HepG2 (cell line): ENCODE measurements around the gene P4HTM. TPM values are rescaled to one million over a fixed set of nuclear protein-coding genes. Genes with fewer than 3 reads are reported as not detected.

Source experiments
- ATAC-seq: fragments of 200-7000 bp; cut with Tn5 transposase; 3 replicates; pipeline ENCODE4 v1.9.1; 2020; ENCODE audit warnings: mild to moderate bottlenecking, moderate library complexity
- BruUV-seq: library from RNA; stranded (reverse); fragments of 400-500 nt; replicated peaks from 2 replicates; lab custom pipeline; 2021; lab: Mats Ljungman, UMichigan
- CTCF ChIA-PET: fragments of 300-600 bp; formaldehyde crosslinking; extraction: SDS; loops from one replicate; lab custom pipeline; 2021; ENCODE audit warnings: low total read pairs, inconsistent platforms, low intra/inter-chr PET ratio; lab: Yijun Ruan, JAX
- POLR2A ChIA-PET: fragments of 350-600 bp; sonication (Branson Sonifier 250); formaldehyde crosslinking; loops from one replicate; lab custom pipeline; 2020; ENCODE audit warnings: antibody characterized with exemption, inconsistent platforms; lab: Yijun Ruan, JAX
- DNase-seq: peaks from one replicate; pipeline ENCODE4 v3.0.0-alpha.2; 2015; ENCODE audit warnings: low spot score
- FAIRE-seq: peaks from 3 replicates; lab custom pipeline; 2011; peaks lifted over from hg19 to GRCh38; lab: Jason Lieb, UNC
- H2AFZ ChIP-seq: one replicate; pipeline ENCODE4 v1.6.1; 2011; ENCODE audit warnings: low read length, inconsistent platforms
- H3K27ac ChIP-seq: fragments of 300-600 bp; 3 replicates; pipeline ENCODE4 v1.8.0; 2011; ENCODE audit warnings: mixed run types, mild to moderate bottlenecking, mixed read lengths, low read length, inconsistent platforms; ENCODE audit not compliant: insufficient read depth; ENCODE audit errors: extremely low read length
- H3K27me3 ChIP-seq, 2 experiments: fragments of 200-600 bp in 1 of 2; 2 replicates in 1 of 2; 3 replicates in 1 of 2; pipeline versions ENCODE4 v1.6.0 to v1.8.0; 2011; ENCODE audit warnings: low read length in 2 of 2, mild to moderate bottlenecking in 2 of 2, moderate library complexity in 2 of 2, inconsistent platforms in 1 of 2; ENCODE audit not compliant: insufficient read depth in 2 of 2, control insufficient read depth in 1 of 2
- H3K36me3 ChIP-seq, 2 experiments: fragments of 200-600 bp in 1 of 2; replicated peaks in 1 of 2; 2 replicates in 1 of 2; 3 replicates in 1 of 2; pipeline versions ENCODE4 v1.5.1 to v1.8.0; 2011; ENCODE audit warnings: low read length in 2 of 2, inconsistent platforms in 1 of 2; ENCODE audit not compliant: insufficient read depth in 2 of 2, control insufficient read depth in 1 of 2
- H3K4me1 ChIP-seq: 2 replicates; pipeline ENCODE4 v1.5.1; 2012; ENCODE audit warnings: low read length, inconsistent platforms; ENCODE audit not compliant: insufficient read depth
- H3K4me2 ChIP-seq: 2 replicates; pipeline ENCODE4 v1.6.0; 2011; ENCODE audit warnings: low read depth, low read length, inconsistent platforms
- H3K4me3 ChIP-seq, 3 experiments: fragments of 200-600 bp in 1 of 3; sonication (generic), shearing (Covaris generic) in 1 of 3; replicated peaks in 1 of 3; 2 replicates each; pipeline ENCODE4 v1.5.1; 2011 to 2016; ENCODE audit warnings: low read length in 3 of 3, inconsistent platforms in 2 of 3, low read depth in 2 of 3, mild to moderate bottlenecking in 2 of 3, control low read depth in 1 of 3, mixed read lengths in 1 of 3; ENCODE audit not compliant: insufficient read depth in 1 of 3
- H3K79me2 ChIP-seq: one replicate; pipeline ENCODE4 v1.6.1; 2011; ENCODE audit warnings: low read length, inconsistent platforms; ENCODE audit not compliant: insufficient read depth
- H3K9ac ChIP-seq: 2 replicates; pipeline ENCODE4 v1.6.0; 2011; ENCODE audit warnings: mild to moderate bottlenecking, low read depth, low read length, inconsistent platforms; ENCODE audit not compliant: insufficient read depth
- H3K9me3 ChIP-seq: 2 replicates; pipeline ENCODE4 v1.5.1; 2012; ENCODE audit warnings: mild to moderate bottlenecking, low read length
- H4K20me1 ChIP-seq: 2 replicates; pipeline ENCODE4 v1.6.0; 2011; ENCODE audit warnings: inconsistent platforms, mild to moderate bottlenecking, low read length, moderate library complexity; ENCODE audit not compliant: insufficient read depth
- HCFC1 ChIP-seq: fragments of 150-350 bp; IDR thresholded peaks from 2 replicates; pipeline ENCODE4 v1.6.1; 2014; ENCODE audit warnings: low read depth, low read length
- IRF2 ChIP-seq: IDR thresholded peaks from 2 replicates; pipeline ENCODE4 v1.6.1; 2018; ENCODE audit warnings: missing genetic modification reagents, missing compliant biosample characterization
- ONECUT2 ChIP-seq: sonication (generic); formaldehyde crosslinking; IDR thresholded peaks from 2 replicates; pipeline ENCODE4 v1.4.0; 2020; ENCODE audit warnings: missing genetic modification reagents
- PHF21A ChIP-seq: sonication (generic); formaldehyde crosslinking; IDR thresholded peaks from 2 replicates; pipeline ENCODE4 v1.5.0; 2020; ENCODE audit warnings: mild to moderate bottlenecking, missing genetic modification reagents
- SIX4 ChIP-seq: sonication (generic); formaldehyde crosslinking; IDR thresholded peaks from 2 replicates; pipeline ENCODE4 v1.4.0; 2020; ENCODE audit warnings: missing genetic modification reagents
- SNAPC2 ChIP-seq: sonication (generic); formaldehyde crosslinking; IDR thresholded peaks from 2 replicates; pipeline ENCODE4 v1.8.1; 2022; ENCODE audit warnings: mild to moderate bottlenecking, missing genetic modification reagents
- TCF7L2 ChIP-seq: IDR thresholded peaks from 2 replicates; pipeline ENCODE4 v1.6.1; 2011; ENCODE audit warnings: mild to moderate bottlenecking, low read depth, low read length, moderate library complexity
- TP53 ChIP-seq: sonication (generic); formaldehyde crosslinking; conservative IDR thresholded peaks from 2 replicates; pipeline ENCODE4 v1.4.0; 2020; ENCODE audit warnings: missing genetic modification reagents
- ZMYM4 ChIP-seq: sonication (generic); formaldehyde crosslinking; IDR thresholded peaks from 2 replicates; pipeline ENCODE4 v1.8.1; 2023; ENCODE audit warnings: mild to moderate bottlenecking, missing genetic modification reagents
- ZNF432 ChIP-seq: sonication (generic); formaldehyde crosslinking; IDR thresholded peaks from 2 replicates; pipeline ENCODE4 v1.5.0; 2020; ENCODE audit warnings: missing genetic modification reagents, mild to moderate bottlenecking, borderline replicate concordance
- ZNF468 ChIP-seq: sonication (generic); formaldehyde crosslinking; IDR thresholded peaks from 2 replicates; pipeline ENCODE4 v1.8.0; 2022; ENCODE audit warnings: mild to moderate bottlenecking, moderate library complexity, missing genetic modification reagents
- ZNF496 ChIP-seq: sonication (generic); formaldehyde crosslinking; IDR thresholded peaks from 2 replicates; pipeline ENCODE4 v1.8.1; 2023; ENCODE audit warnings: mild to moderate bottlenecking, moderate library complexity, missing genetic modification reagents; ENCODE audit not compliant: insufficient replicate concordance
- ZNF549 ChIP-seq: sonication (generic); formaldehyde crosslinking; IDR thresholded peaks from 2 replicates; pipeline ENCODE4 v1.5.0; 2020; ENCODE audit warnings: missing genetic modification reagents
- ZNF563 ChIP-seq: sonication (generic); formaldehyde crosslinking; IDR thresholded peaks from 2 replicates; pipeline ENCODE4 v1.8.0; 2022; ENCODE audit warnings: mild to moderate bottlenecking, moderate library complexity, missing genetic modification reagents
- ZNF589 ChIP-seq: sonication (generic); formaldehyde crosslinking; conservative IDR thresholded peaks from 2 replicates; pipeline ENCODE4 v1.8.0; 2022; ENCODE audit warnings: mild to moderate bottlenecking, moderate library complexity, missing genetic modification reagents
- ZNF615 ChIP-seq: sonication (generic); formaldehyde crosslinking; IDR thresholded peaks from 2 replicates; pipeline ENCODE4 v1.5.0; 2020; ENCODE audit warnings: mild to moderate bottlenecking, missing genetic modification reagents, borderline replicate concordance
- ZNF616 ChIP-seq: sonication (generic); formaldehyde crosslinking; IDR thresholded peaks from 2 replicates; pipeline ENCODE4 v1.5.0; 2020; ENCODE audit warnings: low read depth, mild to moderate bottlenecking, missing genetic modification reagents
- ZSCAN30 ChIP-seq: sonication (generic); formaldehyde crosslinking; IDR thresholded peaks from 2 replicates; pipeline ENCODE4 v1.5.0; 2020; ENCODE audit warnings: mild to moderate bottlenecking, missing genetic modification reagents
- WGBS: methylation state at CpG from one replicate; pipeline ENCODE4 v1.1.6; 2017; ENCODE audit warnings: low lambda C conversion rate; 5-methylcytosine and 5-hydroxymethylcytosine counted together
- in situ Hi-C: cut with HindIII; loops from 2 replicates; pipeline ENCODE4 v1.10.0; 2017; ENCODE audit warnings: low pct_unique_long_range_greater_than_20kb; ENCODE audit not compliant: extremely low pct_ligation_motif_present
- intact Hi-C: fragments of 100-400 bp; cut with micrococcal nuclease; formaldehyde crosslinking; loops from one replicate; pipeline ENCODE4 v1.10.0; 2022; ENCODE audit not compliant: unreplicated experiment
- polyA plus RNA-seq, 8 experiments: library from polyadenylated mRNA; depleted of rRNA in 3 of 8; stranded (reverse) in 7 of 8; unstranded in 1 of 8; fragments of >200 nt; fragmentation: Illumina TruSeq in 4 of 8; extraction: Trizol in 4 of 8; gene quantifications; 2 replicates each; pipeline versions ENCODE4 v1.2.1 to v1.2.3, GENCODE V29; 2011 to 2016; ENCODE audit warnings: low read depth in 4 of 8, missing spikeins in 1 of 8, mixed read lengths in 1 of 8; ENCODE audit not compliant: insufficient read depth in 1 of 8
- total RNA-seq, 5 experiments: library from RNA; depleted of rRNA; stranded (reverse); fragments of >200 nt; fragmentation: Illumina TruSeq; extraction: Trizol; gene quantifications; 2 replicates each; pipeline ENCODE4 v1.2.3, GENCODE V29; 2016; ENCODE audit warnings: low read depth in 1 of 5
- TF ChIP-seq, protein P1 (sequence below), 2 experiments: sonication (generic) in 1 of 2; formaldehyde crosslinking in 1 of 2; IDR thresholded peaks; 2 replicates each; pipeline versions ENCODE4 v1.5.1 to v1.6.1; 2011 to 2020; ENCODE audit warnings: borderline replicate concordance in 1 of 2, low read depth in 1 of 2, low read length in 1 of 2, mild to moderate bottlenecking in 1 of 2, missing genetic modification reagents in 1 of 2, moderate library complexity in 1 of 2
- TF ChIP-seq, protein P2 (sequence below): sonication (generic); formaldehyde crosslinking; conservative IDR thresholded peaks from 2 replicates; pipeline ENCODE4 v1.4.0; 2020; ENCODE audit warnings: mild to moderate bottlenecking, missing genetic modification reagents, moderate library complexity

The P4HTM gene
- total and polyA plus RNA-seq, 2 of the 13 experiments (the other 11 are each of a cell fraction or from before 2014, with no cell fraction given): 0.01 TPM; not detected in 1

DNA sequence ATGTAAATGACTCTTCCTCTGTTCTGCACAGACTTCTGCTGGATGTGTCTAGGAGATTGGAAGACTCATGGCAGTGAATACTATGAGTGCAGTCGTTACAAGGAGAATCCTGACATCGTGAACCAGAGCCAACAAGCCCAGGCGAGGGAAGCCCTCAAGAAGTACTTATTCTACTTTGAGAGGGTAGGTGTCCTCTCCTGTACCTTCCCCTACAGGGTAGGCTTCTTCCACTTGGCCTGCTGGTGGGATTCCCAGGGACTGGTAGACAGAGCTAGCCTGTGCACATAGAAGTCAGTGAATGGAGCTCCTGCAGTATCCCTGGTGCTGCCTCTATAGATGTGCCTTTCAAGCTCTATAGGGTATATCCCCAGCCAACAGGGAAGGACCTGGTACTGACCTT lies 10.6 kb upstream of the P4HTM start (continued):
- TF ChIP-seq, protein P1, sequence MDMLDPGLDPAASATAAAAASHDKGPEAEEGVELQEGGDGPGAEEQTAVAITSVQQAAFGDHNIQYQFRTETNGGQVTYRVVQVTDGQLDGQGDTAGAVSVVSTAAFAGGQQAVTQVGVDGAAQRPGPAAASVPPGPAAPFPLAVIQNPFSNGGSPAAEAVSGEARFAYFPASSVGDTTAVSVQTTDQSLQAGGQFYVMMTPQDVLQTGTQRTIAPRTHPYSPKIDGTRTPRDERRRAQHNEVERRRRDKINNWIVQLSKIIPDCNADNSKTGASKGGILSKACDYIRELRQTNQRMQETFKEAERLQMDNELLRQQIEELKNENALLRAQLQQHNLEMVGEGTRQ (IDR thresholded peaks at IDR 0.05; ENCODE audit: low read depth, low read length): no peak
- TF ChIP-seq, protein P1 (CRISPR knock-in tag; IDR thresholded peaks at IDR 0.05; ENCODE audit: borderline replicate concordance): no peak
- no peak for TF ChIP-seq HCFC1
- no peak for TF ChIP-seq IRF2 (CRISPR knock-in tag)
- TF ChIP-seq ZNF589 (CRISPR knock-in tag): no peak
- TF ChIP-seq, protein P2, sequence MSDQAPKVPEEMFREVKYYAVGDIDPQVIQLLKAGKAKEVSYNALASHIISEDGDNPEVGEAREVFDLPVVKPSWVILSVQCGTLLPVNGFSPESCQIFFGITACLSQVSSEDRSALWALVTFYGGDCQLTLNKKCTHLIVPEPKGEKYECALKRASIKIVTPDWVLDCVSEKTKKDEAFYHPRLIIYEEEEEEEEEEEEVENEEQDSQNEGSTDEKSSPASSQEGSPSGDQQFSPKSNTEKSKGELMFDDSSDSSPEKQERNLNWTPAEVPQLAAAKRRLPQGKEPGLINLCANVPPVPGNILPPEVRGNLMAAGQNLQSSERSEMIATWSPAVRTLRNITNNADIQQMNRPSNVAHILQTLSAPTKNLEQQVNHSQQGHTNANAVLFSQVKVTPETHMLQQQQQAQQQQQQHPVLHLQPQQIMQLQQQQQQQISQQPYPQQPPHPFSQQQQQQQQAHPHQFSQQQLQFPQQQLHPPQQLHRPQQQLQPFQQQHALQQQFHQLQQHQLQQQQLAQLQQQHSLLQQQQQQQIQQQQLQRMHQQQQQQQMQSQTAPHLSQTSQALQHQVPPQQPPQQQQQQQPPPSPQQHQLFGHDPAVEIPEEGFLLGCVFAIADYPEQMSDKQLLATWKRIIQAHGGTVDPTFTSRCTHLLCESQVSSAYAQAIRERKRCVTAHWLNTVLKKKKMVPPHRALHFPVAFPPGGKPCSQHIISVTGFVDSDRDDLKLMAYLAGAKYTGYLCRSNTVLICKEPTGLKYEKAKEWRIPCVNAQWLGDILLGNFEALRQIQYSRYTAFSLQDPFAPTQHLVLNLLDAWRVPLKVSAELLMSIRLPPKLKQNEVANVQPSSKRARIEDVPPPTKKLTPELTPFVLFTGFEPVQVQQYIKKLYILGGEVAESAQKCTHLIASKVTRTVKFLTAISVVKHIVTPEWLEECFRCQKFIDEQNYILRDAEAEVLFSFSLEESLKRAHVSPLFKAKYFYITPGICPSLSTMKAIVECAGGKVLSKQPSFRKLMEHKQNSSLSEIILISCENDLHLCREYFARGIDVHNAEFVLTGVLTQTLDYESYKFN (CRISPR knock-in tag): no peak
- no peak for TF ChIP-seq ZNF563 (CRISPR knock-in tag)

DNA sequence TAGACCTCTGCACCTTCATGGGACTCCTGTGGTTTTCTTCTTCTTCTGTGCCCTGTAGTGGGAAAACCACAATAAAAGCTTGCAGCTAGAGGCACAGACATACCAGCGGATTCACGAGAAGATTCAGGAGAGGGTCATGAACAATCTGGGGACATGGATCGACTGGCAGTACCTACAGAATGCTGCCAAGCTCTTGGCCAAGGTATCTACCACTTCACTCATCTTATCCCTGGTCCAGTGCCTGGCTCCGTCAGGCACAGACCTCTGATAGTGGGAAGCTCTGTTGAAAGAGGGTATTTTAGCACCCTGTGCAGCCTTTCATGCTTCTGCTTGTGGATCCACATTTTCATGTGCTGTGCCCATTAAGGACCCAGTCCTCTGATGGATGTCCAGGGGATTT lies 9.7 kb upstream of the P4HTM start:
- no peak overlapping the region for H3K4me2 ChIP-seq
- 96% methylated on average over 4 of the region's 4 CpGs for WGBS
- H3K27ac ChIP-seq: no peak overlapping the region
- FAIRE-seq (no peak), ATAC-seq (no peak), DNase-seq (no peak)
- H3K9me3 ChIP-seq: no peaks in the 10 kb centered on the region
- no peaks in the 10 kb centered on the region for H4K20me1 ChIP-seq
- no peak overlapping the region for H2AFZ ChIP-seq
- H3K4me3 ChIP-seq: no peak overlapping the region
- no peaks in the 10 kb centered on the region for H3K27me3 ChIP-seq
- ChIA-PET CTCF (no interaction called here), POLR2A (no interaction called here)
- intact Hi-C loops (no loop called here), in situ Hi-C loops (no loop called here)
- no peak overlapping the region for H3K9ac ChIP-seq
- no TSS peak for BruUV-seq
- peaks cover 42 to 78% of the 10 kb centered on the region in 2 experiments for H3K36me3 ChIP-seq
- H3K4me1 ChIP-seq: no peaks in the 10 kb centered on the region
- H3K79me2 ChIP-seq: no peaks in the 10 kb centered on the region
- TF ChIP-seq ZMYM4: no peak
- no peak for TF ChIP-seq ONECUT2
- no peak for TF ChIP-seq ZSCAN30 (CRISPR knock-in tag)
- TF ChIP-seq TCF7L2: no peak
- TF ChIP-seq TP53 (CRISPR knock-in tag): no peak
- TF ChIP-seq PHF21A (CRISPR knock-in tag): no peak
- no peak for TF ChIP-seq ZNF615 (CRISPR knock-in tag)
- TF ChIP-seq ZNF468 (CRISPR knock-in tag): no peak
- TF ChIP-seq SIX4 (CRISPR knock-in tag): no peak
- no peak for TF ChIP-seq ZNF496
- TF ChIP-seq ZNF549: no peak
- no peak for TF ChIP-seq ZNF616 (CRISPR knock-in tag)
- TF ChIP-seq SNAPC2 (CRISPR knock-in tag): no peak
- no peak for TF ChIP-seq ZNF432 (CRISPR knock-in tag)
